Measurements from ENCODE around the gene PNMA6E.

- TF ChIP-seq EZH2phosphoT487 (IDR thresholded peaks at IDR 0.05; ENCODE audit: borderline replicate concordance, low read length) = no peak
- TF ChIP-seq, protein P1, sequence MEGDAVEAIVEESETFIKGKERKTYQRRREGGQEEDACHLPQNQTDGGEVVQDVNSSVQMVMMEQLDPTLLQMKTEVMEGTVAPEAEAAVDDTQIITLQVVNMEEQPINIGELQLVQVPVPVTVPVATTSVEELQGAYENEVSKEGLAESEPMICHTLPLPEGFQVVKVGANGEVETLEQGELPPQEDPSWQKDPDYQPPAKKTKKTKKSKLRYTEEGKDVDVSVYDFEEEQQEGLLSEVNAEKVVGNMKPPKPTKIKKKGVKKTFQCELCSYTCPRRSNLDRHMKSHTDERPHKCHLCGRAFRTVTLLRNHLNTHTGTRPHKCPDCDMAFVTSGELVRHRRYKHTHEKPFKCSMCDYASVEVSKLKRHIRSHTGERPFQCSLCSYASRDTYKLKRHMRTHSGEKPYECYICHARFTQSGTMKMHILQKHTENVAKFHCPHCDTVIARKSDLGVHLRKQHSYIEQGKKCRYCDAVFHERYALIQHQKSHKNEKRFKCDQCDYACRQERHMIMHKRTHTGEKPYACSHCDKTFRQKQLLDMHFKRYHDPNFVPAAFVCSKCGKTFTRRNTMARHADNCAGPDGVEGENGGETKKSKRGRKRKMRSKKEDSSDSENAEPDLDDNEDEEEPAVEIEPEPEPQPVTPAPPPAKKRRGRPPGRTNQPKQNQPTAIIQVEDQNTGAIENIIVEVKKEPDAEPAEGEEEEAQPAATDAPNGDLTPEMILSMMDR (IDR thresholded peaks at IDR 0.05; ENCODE audit: low read depth, low read length, poor library complexity, severe bottlenecking) = no peak
Measured at GRCh38 chrX:153348421-153348820, 52.7 kb downstream of the PNMA6E start.
